Testis (tissue), 2 donors: ENCODE data around the gene DNAJC10.

Experiments used
- POLR2A ChIP-seq: fragments of 450-650 bp; IDR thresholded peaks from one replicate; pipeline ENCODE4 v1.6.1; 2017; ENCODE audit warnings: antibody characterized with exemption, mild to moderate bottlenecking, moderate library complexity
- TF ChIP-seq, protein P1 (sequence below), 3 experiments: fragments of 450-650 bp in 2 of 3; fragments of 200-600 bp in 1 of 3; sonication (generic) in 1 of 3; IDR thresholded peaks; one replicate each; pipeline ENCODE4 v1.5.1; 2016 to 2019; ENCODE audit warnings: antibody characterized with exemption in 3 of 3, mild to moderate bottlenecking in 2 of 3, moderate library complexity in 1 of 3

DNA sequence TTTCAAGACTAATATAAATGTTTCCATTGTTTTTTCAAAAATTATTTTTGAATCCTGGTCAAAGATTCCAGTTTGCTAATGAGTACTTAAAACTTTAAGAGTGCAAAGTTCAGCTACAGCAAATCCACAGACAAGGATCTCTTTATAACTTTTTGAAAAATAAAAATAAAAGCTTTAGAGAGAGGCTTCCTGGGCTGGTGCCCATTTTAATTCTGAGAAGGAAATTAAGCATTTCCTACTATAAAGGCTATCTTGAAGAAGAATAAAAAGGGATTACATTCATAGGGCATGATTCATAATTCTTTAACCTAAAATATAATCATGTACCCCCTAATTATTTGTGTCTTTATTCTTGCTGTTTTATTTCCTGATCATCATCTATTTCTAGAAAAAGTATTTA lies 38.2 kb downstream of the DNAJC10 start:
- no peak for TF ChIP-seq POLR2A
- TF ChIP-seq, protein P1, sequence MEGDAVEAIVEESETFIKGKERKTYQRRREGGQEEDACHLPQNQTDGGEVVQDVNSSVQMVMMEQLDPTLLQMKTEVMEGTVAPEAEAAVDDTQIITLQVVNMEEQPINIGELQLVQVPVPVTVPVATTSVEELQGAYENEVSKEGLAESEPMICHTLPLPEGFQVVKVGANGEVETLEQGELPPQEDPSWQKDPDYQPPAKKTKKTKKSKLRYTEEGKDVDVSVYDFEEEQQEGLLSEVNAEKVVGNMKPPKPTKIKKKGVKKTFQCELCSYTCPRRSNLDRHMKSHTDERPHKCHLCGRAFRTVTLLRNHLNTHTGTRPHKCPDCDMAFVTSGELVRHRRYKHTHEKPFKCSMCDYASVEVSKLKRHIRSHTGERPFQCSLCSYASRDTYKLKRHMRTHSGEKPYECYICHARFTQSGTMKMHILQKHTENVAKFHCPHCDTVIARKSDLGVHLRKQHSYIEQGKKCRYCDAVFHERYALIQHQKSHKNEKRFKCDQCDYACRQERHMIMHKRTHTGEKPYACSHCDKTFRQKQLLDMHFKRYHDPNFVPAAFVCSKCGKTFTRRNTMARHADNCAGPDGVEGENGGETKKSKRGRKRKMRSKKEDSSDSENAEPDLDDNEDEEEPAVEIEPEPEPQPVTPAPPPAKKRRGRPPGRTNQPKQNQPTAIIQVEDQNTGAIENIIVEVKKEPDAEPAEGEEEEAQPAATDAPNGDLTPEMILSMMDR (IDR thresholded peaks at IDR 0.05), result no peak
